ENCODE results near the gene GALNT18.

DNA sequence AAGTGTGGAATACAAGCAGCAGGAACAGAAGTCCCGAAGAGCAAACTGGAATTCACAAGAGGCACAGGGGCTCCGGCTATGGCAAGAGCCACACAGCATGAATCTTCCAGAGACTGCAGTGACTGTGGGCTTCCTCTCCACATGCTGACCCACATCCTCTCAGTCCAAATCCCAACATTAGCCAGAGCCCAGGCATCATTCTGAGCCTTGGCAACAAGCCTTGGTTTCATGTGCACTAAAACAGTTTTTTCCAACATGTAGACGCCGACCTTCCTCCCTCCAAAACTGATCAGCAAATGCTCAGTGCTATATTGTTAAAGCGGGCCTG is 177.0 kb downstream of the GALNT18 start:
- TF ChIP-seq, protein P1, sequence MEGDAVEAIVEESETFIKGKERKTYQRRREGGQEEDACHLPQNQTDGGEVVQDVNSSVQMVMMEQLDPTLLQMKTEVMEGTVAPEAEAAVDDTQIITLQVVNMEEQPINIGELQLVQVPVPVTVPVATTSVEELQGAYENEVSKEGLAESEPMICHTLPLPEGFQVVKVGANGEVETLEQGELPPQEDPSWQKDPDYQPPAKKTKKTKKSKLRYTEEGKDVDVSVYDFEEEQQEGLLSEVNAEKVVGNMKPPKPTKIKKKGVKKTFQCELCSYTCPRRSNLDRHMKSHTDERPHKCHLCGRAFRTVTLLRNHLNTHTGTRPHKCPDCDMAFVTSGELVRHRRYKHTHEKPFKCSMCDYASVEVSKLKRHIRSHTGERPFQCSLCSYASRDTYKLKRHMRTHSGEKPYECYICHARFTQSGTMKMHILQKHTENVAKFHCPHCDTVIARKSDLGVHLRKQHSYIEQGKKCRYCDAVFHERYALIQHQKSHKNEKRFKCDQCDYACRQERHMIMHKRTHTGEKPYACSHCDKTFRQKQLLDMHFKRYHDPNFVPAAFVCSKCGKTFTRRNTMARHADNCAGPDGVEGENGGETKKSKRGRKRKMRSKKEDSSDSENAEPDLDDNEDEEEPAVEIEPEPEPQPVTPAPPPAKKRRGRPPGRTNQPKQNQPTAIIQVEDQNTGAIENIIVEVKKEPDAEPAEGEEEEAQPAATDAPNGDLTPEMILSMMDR (IDR thresholded peaks at IDR 0.05; ENCODE audit: poor library complexity, severe bottlenecking) = no peak
- no peak for TF ChIP-seq MXI1 (conservative IDR thresholded peaks at IDR 0.05; ENCODE audit: poor library complexity, severe bottlenecking)
- no peak for TF ChIP-seq EZH2 (IDR thresholded peaks at IDR 0.05; ENCODE audit: borderline replicate concordance, insufficient read depth, low read length, poor library complexity, severe bottlenecking)
- TF ChIP-seq SMC3 (conservative IDR thresholded peaks at IDR 0.05; ENCODE audit: poor library complexity) = no peak
- TF ChIP-seq EP300 (conservative IDR thresholded peaks at IDR 0.05; ENCODE audit: poor library complexity, severe bottlenecking) = no peak

Data from neural cell (in vitro differentiated cells).